AG10803 (cell line): ENCODE results near the gene ASB1.

Experiments
- DNase-seq: peaks from one replicate; pipeline ENCODE4 v3.0.0; 2010; ENCODE audit warnings: low read depth
- H3K4me3 ChIP-seq: 2 replicates; pipeline ENCODE4 v1.5.1; 2011; ENCODE audit warnings: mild to moderate bottlenecking, low read length, control low read depth
- CTCF ChIP-seq: conservative IDR thresholded peaks from 2 replicates; pipeline ENCODE4 v1.5.1; 2011; ENCODE audit warnings: mild to moderate bottlenecking, low read length, control low read depth, inconsistent platforms

The ASB1 gene

GRCh38 chr2:238381341-238382115 is 45.2 kb upstream of the ASB1 start:
- H3K4me3 ChIP-seq: no peak overlapping the region
- DNase-seq: no peak
- no peak for TF ChIP-seq CTCF

DNA sequence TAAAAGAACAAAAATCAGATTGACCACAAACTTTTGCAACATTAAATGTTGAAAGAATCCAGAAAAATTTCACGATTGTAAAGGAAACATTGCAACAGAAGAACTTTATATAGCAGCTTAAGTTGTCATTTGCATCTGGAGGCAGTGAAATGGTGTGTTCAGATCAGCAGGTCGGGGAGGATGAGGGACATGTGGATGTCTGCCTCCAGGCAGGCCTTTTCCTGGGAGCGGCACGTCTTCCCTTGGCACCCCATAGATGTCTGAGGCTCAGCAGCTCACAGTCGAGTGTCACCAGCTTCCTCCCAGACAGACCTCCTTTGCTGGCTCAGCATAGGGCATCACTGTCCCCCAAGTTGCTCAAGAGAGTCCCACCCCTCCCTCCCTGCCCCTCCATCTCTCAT is 44.3 kb upstream of the ASB1 start:
- TF ChIP-seq CTCF: no peak
- DNase-seq: peak; percentile 38

GRCh38 chr2:238383135-238383534 is 43.6 kb upstream of the ASB1 start:
- H3K4me3 ChIP-seq: no peak overlapping the region
- TF ChIP-seq CTCF: no peak
- no peak for DNase-seq

More for the DNA sequence above, 44.3 kb upstream of the ASB1 start:
- no peak overlapping the region for H3K4me3 ChIP-seq

- no peak for DNase-seq
- no peak for TF ChIP-seq CTCF
- H3K4me3 ChIP-seq: no peak overlapping the region
Measured at GRCh38 chr2:238383743-238384380, 42.9 kb upstream of the ASB1 start.

DNA sequence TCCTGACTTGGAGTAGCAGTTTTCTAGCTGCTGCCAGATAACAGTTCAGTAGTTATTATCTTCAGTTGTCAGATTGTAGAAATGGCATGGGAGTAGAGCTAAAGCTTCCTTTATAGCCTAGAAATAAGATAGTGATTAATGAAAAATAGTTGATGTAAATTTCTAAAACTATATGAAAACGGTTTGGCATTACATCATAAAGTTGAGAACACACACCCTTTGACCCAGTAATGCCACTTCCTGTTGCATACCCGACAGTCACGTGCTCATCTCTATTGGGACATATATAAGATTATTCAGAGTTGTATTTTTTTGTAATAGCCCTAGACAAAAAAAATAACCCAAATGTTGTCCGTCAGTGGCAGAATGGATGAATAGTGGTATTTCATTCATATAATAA is 39.4 kb upstream of the ASB1 start:
- TF ChIP-seq CTCF: no peak

DNA sequence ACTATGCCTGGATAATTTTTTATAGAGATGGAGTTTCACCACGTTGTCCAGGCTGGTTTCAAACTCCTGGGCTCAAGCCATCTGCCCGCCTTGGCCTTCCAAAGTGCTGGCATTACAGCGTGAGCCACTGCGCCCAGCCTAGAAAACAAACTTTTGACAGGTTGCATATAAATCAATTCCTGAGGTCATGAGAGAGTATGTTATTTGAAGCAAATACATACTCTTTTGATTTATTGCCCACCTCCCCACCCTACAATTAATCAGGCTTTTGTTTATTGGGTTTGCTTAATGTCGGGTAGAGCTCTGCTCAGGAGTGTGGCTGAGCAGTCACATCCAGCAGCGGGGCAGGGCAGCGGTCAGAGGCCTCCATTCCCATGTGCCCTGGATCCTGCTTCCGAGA is 37.9 kb upstream of the ASB1 start:
- H3K4me3 ChIP-seq: no peak overlapping the region
- no peak for DNase-seq
- no peak for TF ChIP-seq CTCF

More for the DNA sequence above, 39.4 kb upstream of the ASB1 start:
- H3K4me3 ChIP-seq: no peak overlapping the region
- DNase-seq: no peak
